PC-3 (cell line): ENCODE measurements around the gene ETS1.

ENCODE experiments used
- EZH2 ChIP-seq: fragments of 300-600 bp; sonication (generic); IDR thresholded peaks from one replicate; pipeline ENCODE4 v1.6.1; 2017; ENCODE audit warnings: antibody characterized with exemption, mild to moderate bottlenecking, low read length; ENCODE audit not compliant: unreplicated experiment
- TF ChIP-seq, protein P1 (sequence below): fragments of 300-600 bp; sonication (generic); conservative IDR thresholded peaks from 2 replicates; pipeline ENCODE4 v1.5.1; 2017; ENCODE audit warnings: antibody characterized with exemption, low read depth, mild to moderate bottlenecking, low read length

DNA sequence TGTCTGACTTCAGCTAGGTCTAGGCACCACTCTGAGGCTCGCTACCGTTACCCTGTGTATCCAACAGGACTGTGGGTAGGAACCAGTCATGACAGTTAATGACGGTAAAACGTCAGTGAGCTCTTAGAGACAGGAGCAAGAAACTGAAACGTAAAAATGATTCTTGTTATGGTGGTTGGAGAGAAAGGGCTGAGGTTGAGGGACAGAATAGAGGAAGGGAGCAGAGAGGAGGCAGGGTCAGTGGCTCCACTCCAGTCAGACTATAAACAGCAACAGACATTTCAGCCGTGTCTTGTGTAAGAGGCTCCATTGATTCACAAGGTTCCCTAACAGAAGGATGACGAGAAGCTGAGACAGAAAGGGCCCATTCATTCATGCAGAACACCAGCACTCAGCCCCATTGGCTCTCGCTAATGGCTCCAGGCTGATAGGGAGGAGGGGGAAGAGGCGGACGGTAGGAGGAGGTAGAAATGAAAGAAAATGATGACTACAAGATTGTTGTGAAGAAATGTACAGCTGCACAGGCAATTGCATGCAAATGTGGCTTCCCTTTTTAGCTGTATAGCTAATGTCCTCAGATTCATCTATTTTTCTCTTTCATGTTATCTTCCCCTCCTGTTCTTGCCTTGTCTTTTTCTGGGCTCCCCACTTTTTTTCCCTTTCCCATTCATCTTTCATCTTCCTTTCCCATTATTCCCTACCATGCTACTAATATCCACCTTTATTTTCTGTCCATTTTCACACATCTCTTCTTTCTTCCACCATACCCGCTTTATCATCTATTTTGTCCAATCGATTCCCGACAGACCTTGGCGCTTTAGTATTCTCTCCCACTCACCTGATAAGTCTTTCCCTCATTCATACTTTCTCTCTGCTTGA is 34.3 kb downstream of the ETS1 start:
- TF ChIP-seq, protein P1, sequence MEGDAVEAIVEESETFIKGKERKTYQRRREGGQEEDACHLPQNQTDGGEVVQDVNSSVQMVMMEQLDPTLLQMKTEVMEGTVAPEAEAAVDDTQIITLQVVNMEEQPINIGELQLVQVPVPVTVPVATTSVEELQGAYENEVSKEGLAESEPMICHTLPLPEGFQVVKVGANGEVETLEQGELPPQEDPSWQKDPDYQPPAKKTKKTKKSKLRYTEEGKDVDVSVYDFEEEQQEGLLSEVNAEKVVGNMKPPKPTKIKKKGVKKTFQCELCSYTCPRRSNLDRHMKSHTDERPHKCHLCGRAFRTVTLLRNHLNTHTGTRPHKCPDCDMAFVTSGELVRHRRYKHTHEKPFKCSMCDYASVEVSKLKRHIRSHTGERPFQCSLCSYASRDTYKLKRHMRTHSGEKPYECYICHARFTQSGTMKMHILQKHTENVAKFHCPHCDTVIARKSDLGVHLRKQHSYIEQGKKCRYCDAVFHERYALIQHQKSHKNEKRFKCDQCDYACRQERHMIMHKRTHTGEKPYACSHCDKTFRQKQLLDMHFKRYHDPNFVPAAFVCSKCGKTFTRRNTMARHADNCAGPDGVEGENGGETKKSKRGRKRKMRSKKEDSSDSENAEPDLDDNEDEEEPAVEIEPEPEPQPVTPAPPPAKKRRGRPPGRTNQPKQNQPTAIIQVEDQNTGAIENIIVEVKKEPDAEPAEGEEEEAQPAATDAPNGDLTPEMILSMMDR, result no peak
- TF ChIP-seq EZH2, result no peak
